GM12864 (cell line): ENCODE results near the gene SYT2.

ENCODE experiments used
- DNase-seq: peaks from one replicate; pipeline ENCODE4 v3.0.0-alpha.2; 2011; ENCODE audit warnings: low read depth
- H3K4me3 ChIP-seq: 2 replicates; pipeline ENCODE4 v1.5.1; 2011; ENCODE audit warnings: mild to moderate bottlenecking, low read depth, low read length, control low read depth
- TF ChIP-seq, protein P1 (sequence below): IDR thresholded peaks from 2 replicates; pipeline ENCODE4 v1.5.1; 2011; ENCODE audit warnings: low read depth, mild to moderate bottlenecking, moderate library complexity, low read length, control low read depth, inconsistent platforms; ENCODE audit errors: missing control alignments

SYT2 gene

DNA sequence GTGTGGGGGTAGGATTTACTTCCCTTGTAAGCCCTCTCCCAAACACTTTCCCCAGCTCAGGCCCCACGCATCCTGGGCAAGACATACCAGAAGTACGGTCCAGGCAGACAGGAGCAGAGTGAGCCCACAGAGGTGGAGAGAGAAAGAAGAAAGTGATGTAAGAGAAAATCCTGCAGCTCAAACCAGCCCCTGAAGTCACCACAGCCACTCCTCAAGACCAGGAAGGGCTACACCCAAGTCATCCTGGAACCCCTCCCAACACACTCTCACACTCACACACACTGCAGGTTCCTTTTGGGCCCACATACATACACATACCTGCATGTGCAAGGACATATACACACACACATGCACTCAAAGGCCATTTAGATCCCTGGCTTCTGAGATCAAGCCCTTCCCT is 106.8 kb downstream of the SYT2 start:
- DNase-seq, result no peak
- no peak overlapping the region for H3K4me3 ChIP-seq
- TF ChIP-seq, protein P1, sequence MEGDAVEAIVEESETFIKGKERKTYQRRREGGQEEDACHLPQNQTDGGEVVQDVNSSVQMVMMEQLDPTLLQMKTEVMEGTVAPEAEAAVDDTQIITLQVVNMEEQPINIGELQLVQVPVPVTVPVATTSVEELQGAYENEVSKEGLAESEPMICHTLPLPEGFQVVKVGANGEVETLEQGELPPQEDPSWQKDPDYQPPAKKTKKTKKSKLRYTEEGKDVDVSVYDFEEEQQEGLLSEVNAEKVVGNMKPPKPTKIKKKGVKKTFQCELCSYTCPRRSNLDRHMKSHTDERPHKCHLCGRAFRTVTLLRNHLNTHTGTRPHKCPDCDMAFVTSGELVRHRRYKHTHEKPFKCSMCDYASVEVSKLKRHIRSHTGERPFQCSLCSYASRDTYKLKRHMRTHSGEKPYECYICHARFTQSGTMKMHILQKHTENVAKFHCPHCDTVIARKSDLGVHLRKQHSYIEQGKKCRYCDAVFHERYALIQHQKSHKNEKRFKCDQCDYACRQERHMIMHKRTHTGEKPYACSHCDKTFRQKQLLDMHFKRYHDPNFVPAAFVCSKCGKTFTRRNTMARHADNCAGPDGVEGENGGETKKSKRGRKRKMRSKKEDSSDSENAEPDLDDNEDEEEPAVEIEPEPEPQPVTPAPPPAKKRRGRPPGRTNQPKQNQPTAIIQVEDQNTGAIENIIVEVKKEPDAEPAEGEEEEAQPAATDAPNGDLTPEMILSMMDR, result no peak

DNA sequence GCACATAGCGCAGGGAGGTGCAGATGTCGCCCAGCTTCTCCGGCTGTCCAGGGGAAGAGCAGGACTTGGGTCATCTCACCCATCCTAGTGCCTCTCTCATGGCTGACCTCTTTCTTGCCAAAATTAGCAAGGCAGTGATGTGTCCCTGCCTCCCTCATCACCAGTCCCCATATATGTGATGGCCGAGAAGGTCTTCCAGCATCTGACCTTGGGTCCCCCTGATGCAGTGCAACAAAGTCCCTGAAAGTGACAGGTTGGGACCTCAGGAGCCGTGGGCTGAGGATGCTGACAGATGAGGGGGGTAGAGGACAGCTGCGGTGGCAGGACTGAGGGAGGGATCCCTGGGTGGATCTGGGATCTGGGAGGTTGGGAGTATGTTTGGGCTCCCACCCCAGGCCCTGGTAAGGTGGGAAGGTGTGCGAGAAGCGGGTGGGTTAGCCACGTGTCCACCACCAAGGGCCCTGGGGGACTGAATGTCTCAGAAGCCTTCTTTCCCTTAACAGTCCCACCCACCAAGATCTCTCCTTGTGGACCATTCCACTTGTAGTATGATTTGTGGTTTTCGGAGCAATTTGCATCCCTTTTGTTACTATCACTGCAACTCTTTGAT is 109.7 kb downstream of the SYT2 start:
- TF ChIP-seq, protein P1, result no peak
- H3K4me3 ChIP-seq, result no peak overlapping the region
- DNase-seq, result no peak

DNA sequence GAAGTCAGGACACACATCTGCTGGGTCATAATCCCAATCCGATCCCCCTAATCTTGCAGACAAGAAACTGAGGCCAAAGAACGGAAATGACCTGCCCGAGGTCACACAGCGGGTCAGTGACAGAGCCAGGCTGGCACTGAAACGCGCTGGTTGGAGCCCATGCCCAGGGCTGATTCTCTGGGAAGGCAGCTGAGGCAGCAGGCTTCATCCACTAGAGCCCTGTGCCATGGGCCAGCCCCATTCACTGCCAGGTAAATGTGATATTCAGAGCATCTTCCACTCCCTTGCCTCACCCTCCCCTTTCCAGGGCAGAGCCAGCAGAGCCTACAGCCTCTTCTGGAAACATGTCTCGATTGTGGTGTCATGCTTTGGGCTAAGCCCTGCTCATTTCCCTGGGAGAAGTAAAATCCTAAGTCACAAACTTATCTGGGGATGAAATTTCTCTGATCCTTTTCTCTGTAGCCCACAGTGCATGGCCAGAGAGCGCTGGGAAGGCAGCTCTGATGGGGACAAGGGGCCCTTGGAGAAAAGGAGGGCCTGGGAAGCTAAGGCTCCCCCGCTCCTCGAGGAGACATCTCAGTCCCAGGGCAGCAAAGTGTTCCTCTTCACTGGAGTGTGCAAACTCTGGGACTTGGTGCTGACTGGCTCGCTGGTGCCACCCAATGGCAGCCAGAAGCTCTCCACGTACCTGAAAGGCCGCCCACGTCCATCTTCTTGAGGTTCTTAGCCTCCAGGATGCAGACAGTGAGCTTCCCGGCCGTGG is 110.4 kb downstream of the SYT2 start:
- H3K4me3 ChIP-seq, result no peak overlapping the region
- DNase-seq, result no peak
- TF ChIP-seq, protein P1, result peak; percentile 89

DNA sequence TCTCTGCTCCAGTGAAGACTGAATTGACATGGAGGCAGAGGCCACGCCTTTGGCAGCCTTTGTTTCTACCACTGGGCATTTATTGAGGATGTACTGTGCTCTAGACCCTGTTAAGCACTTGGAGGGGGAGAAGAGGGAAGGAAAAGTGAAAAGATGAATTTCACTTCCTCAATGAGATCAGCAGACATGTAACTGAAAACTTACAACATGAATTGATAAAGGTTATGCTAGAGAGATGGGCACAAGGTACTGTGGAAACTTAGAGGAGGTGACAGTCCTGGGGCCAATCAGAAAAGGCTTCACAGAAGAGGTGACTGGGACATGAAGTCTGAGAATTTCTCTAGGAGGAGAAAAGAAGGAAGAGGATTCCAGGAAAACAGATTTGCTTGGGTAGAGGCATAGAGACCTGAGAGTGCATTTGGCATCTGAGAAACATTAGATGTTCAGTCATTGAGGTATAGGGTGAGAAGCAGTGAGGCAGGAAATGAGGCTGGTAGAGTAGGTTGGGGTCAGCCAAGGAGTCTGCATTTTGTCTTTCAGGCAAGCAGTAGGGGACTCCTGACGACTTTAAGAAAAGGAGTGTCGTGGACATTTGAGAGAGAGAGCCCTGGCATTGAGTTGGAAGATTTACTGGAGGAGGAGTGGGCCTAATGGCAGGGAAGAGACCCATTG is 113.0 kb downstream of the SYT2 start:
- no peak overlapping the region for H3K4me3 ChIP-seq
- DNase-seq, result no peak
- TF ChIP-seq, protein P1, result no peak

DNA sequence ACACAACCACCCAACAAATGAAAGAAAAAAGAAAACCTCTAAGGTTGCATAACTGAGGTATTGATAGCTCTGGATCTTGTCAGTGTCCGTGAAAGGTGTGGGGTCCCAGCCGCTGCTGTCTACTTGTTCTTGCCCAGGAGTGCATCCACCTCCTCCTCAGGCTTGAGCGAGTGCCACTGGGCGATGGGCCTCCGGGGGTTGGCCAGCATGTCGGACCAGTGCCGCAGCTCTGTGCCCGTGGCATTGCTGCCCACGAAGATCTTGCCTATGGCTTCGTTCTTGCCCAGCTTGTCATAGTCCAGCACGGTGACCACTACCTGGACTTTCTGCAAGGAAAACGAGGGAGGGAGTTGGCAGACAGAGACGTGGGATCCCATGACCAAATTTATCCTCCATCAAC is 113.6 kb downstream of the SYT2 start:
- H3K4me3 ChIP-seq, result no peak overlapping the region
- no peak for DNase-seq
- TF ChIP-seq, protein P1, result no peak

DNA sequence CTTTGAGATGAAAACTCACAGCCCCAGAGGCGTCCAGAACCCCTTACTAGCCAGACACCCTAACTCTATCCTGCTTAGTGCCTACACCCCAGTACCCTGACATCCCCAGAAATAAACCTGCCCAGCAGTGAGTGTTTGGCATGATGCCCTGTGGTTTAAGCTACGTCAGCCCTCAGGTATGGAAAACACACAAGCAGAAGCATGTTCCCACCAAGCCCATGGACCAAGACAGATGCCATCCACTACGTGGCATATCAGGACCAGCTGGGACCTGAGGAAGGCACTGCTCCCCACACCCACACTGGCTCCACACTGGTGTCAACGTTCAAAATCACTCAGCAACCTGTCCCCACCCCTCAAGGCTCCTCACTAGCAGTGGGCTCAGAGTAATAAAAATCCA is 116.4 kb downstream of the SYT2 start:
- DNase-seq, result no peak
- no peak overlapping the region for H3K4me3 ChIP-seq

More for the DNA sequence above, 116.4 kb downstream of the SYT2 start:
- TF ChIP-seq, protein P1, result no peak
